Measurements from ENCODE around the gene WDR90.

The WDR90 gene

GRCh38 chr16:628321-629061 lies 20.7 kb upstream of the WDR90 start:
- H3K27me3 Mint-ChIP-seq (ENCODE audit: low read depth, poor library complexity), result peaks cover 3% of the 10 kb centered on the region
- TF ChIP-seq, protein P1, sequence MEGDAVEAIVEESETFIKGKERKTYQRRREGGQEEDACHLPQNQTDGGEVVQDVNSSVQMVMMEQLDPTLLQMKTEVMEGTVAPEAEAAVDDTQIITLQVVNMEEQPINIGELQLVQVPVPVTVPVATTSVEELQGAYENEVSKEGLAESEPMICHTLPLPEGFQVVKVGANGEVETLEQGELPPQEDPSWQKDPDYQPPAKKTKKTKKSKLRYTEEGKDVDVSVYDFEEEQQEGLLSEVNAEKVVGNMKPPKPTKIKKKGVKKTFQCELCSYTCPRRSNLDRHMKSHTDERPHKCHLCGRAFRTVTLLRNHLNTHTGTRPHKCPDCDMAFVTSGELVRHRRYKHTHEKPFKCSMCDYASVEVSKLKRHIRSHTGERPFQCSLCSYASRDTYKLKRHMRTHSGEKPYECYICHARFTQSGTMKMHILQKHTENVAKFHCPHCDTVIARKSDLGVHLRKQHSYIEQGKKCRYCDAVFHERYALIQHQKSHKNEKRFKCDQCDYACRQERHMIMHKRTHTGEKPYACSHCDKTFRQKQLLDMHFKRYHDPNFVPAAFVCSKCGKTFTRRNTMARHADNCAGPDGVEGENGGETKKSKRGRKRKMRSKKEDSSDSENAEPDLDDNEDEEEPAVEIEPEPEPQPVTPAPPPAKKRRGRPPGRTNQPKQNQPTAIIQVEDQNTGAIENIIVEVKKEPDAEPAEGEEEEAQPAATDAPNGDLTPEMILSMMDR (IDR thresholded peaks at IDR 0.05), result no peak
- peak overlapping the region; percentile 99 for H3K27ac Mint-ChIP-seq
- H3K4me3 Mint-ChIP-seq, result peak overlapping the region; percentile 79
- H3K36me3 Mint-ChIP-seq (ENCODE audit: low read depth), result peaks cover 11% of the 10 kb centered on the region
- H3K4me1 Mint-ChIP-seq, result peaks cover 56% of the 10 kb centered on the region
- DNase-seq, result no peak
- no peaks in the 10 kb centered on the region for H3K9me3 Mint-ChIP-seq

DNA sequence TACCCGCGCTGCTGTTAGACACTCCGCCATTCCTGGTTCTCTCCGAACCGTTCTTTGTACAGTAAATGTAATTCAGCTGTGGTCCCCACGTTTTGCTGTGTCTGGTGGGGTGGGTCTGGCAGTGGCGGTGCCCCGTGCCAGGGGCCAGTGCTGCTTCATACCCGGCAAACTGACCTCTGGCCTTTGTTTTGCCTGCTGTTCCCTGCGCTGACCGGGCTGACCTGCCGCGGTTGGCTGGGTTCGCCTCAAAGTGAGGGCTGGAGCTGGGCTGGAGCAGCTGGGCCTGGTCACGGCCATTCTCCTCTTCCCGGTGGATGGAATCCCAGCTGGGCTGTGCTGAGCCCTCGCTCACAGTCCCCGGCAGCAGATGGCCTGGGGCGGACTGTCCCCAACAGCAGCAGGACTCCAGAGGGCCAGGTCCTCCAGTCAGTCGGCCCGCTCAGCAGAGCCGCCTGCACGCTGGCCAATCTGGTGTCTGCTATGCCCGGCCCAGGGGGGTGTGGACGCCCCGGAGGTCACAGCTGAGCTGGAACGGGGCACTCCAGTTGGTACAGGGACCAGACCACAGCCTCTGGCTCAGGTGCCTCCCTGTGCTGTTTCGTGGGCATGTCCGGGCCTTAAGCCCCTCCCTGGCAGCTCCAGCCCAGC lies 19.9 kb upstream of the WDR90 start:
- DNase-seq, result peak; percentile 71
- Mint-ChIP-seq H3K36me3 (ENCODE audit: low read depth) (peaks cover 11% of the 10 kb centered on the region), H3K4me3 (peak overlapping the region; percentile 79), H3K9me3 (no peaks in the 10 kb centered on the region), H3K4me1 (peaks cover 56% of the 10 kb centered on the region), H3K27ac (peak overlapping the region; percentile 99), H3K27me3 (ENCODE audit: low read depth, poor library complexity) (peaks cover 3% of the 10 kb centered on the region)
- TF ChIP-seq, protein P1 (IDR thresholded peaks at IDR 0.05), result no peak

GRCh38 chr16:629833-630248 lies 19.3 kb upstream of the WDR90 start:
- Mint-ChIP-seq H3K27ac (peak overlapping the region; percentile 99), H3K4me3 (peak overlapping the region; percentile 72), H3K36me3 (ENCODE audit: low read depth) (peaks cover 11% of the 10 kb centered on the region), H3K9me3 (no peaks in the 10 kb centered on the region), H3K27me3 (ENCODE audit: low read depth, poor library complexity) (peaks cover 3% of the 10 kb centered on the region), H3K4me1 (peaks cover 56% of the 10 kb centered on the region)
- TF ChIP-seq, protein P1 (IDR thresholded peaks at IDR 0.05), result no peak
- peak; percentile 81 for DNase-seq

DNA sequence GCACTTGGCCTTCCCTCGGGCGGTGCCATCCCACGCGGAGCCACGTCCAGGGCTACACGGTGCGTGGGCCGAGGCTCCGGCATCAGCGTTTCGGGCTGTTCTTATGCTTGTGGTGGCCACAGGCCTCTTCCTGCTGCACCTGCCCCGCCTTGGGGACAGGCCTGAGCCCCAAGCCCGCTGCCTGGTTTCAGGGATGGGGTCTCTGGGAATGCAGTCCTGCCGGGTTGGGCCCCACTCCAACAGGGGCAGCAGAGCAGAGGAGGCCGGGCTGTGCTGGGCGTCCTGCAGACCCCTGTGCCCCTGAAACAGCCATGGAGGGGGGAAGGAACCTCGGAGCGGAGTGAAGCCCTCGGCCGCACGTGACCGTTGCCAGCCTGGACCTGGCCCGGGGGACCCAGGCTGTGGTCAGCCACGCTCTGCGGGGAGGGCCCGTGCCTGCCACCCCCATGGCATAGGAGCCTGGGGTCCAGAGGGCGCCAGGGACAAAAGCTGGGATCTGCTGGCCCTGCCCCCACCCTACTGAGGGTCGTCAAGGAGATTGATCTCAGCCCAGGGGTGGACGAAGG lies 18.8 kb upstream of the WDR90 start:
- H3K4me1 Mint-ChIP-seq, result peaks cover 53% of the 10 kb centered on the region
- H3K9me3 Mint-ChIP-seq, result no peaks in the 10 kb centered on the region
- H3K27ac Mint-ChIP-seq, result peak overlapping the region; percentile 99
- H3K27me3 Mint-ChIP-seq (ENCODE audit: low read depth, poor library complexity), result peaks cover 3% of the 10 kb centered on the region
- DNase-seq, result peak; percentile 57
- H3K4me3 Mint-ChIP-seq, result peak overlapping the region; percentile 86
- H3K36me3 Mint-ChIP-seq (ENCODE audit: low read depth), result peaks cover 11% of the 10 kb centered on the region
- TF ChIP-seq, protein P1 (IDR thresholded peaks at IDR 0.05), result no peak

- H3K36me3 Mint-ChIP-seq (ENCODE audit: low read depth), result peaks cover 11% of the 10 kb centered on the region
- H3K27me3 Mint-ChIP-seq (ENCODE audit: low read depth, poor library complexity), result peaks cover 3% of the 10 kb centered on the region
- H3K4me1 Mint-ChIP-seq, result peaks cover 51% of the 10 kb centered on the region
- H3K9me3 Mint-ChIP-seq, result no peaks in the 10 kb centered on the region
- peak within 1 kb of the TSS; percentile 99 for H3K27ac Mint-ChIP-seq
- TF ChIP-seq, protein P1 (IDR thresholded peaks at IDR 0.05), result no peak
- peak; percentile 91 for DNase-seq
- peak within 1 kb of the TSS; percentile 86 for H3K4me3 Mint-ChIP-seq
Observed at GRCh38 chr16:630815-631405, 18.3 kb upstream of the WDR90 start, which contains the start of gene WFIKKN1. TSS of gene WFIKKN1 (plus strand) at chr16:630985. CDS start at chr16:631254, 269 bp downstream.

All from nephron progenitor cell (in vitro differentiated cells).